Activated CD4-positive, CD25-positive, alpha-beta regulatory T cell (primary cell): Measurements from ENCODE around the gene GJE1.

Experiments
- DNase-seq, 4 experiments: peaks; one replicate each; lab custom pipeline; 2025; lab: John Stamatoyannopoulos, UW

GJE1 gene

GRCh38 chr6:142165227-142165626, 32.5 kb downstream of the GJE1 start:
- DNase-seq = no peak

DNA sequence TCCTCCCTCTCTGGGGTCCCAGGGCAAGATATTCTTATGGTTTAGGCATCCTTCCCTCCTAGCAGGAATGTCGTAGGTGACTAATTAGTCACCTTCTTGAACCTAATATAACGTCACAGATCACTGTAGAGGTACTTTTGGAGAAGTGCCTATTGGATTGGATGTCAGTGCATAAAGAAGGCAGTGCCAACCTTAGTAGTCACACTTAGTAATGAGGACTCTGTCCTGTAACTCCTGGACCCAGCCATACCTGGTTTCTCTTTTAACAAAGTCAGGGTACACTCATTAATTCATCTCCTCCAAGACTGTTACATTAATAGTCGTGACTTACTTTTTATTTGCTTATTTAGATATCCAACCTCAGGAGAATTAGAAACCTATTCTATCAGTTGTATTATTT, 34.3 kb downstream of the GJE1 start:
- no peak for DNase-seq

GRCh38 chr6:142167486-142167885, 34.8 kb downstream of the GJE1 start:
- no peak for DNase-seq

- no peak for DNase-seq
Observed at GRCh38 chr6:142171351-142171750, 38.6 kb downstream of the GJE1 start.

GRCh38 chr6:142172758-142173157, 40.0 kb downstream of the GJE1 start:
- no peak for DNase-seq

GRCh38 chr6:142173980-142174379, 41.3 kb downstream of the GJE1 start:
- DNase-seq = no peak

DNA sequence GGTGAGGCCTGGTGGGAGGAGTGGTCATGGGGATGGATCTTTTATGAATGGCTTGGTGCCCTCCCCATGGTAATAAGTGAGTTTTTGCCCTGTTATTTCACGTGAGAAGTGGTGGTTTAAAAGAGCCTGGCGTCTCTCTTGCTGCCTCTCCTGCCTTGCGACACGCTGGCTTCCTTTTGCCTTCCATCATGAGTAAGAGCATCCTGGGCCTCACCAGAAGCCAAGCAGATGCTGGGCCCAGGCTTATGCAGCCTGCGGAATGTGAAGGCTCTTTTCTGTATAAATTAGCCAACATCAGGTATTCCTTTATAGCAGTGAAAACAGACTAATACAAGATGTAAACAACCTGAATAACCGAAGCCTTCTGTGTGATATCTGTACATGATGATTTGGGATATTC, 42.0 kb downstream of the GJE1 start:
- no peak for DNase-seq

DNA sequence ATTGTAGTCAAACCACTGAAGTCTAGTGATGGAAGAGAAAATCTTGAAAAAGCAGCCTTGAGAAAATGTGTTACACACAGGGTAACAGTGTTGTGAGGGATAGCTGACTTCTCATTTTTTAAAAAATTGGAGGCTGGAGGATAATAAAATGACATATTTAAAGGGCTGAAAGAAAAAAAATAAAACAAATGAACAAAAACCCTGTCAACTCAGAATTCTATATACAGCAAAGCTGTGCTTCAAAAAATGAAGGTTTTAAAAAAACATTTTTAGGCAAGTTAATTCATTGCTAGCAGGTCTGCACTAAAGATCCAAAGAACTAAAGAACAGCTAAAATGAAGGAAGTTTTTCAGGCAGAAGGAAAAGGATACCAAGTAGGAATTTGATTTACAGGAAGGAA, 45.4 kb downstream of the GJE1 start:
- no peak for DNase-seq

GRCh38 chr6:142182004-142182403, 49.3 kb downstream of the GJE1 start:
- DNase-seq = no peak

DNA sequence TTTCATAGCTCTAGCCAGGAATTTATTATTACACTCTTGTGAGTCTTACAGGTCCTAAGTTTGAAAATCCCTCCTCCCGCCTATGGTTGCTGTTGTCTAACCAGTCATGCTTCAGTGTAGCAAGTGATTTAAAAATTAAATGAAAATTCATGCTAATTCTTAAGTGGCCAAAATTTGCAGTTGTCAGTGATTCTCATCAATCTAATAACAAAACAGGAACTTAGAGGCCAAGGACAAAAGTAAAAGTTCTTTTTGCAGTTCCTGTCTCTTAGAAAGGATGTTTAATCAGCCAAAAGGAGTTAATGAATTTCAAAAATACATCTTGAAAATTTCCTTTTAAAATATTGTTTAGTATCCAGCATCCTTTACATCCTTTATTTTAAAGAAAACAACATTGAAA, 50.6 kb downstream of the GJE1 start:
- no peak for DNase-seq

- DNase-seq = no peak
Observed at GRCh38 chr6:142184307-142184706, 51.6 kb downstream of the GJE1 start.
